Activated T-helper 2 cell treated with anti-CD3 and anti-CD28 coated beads, Interferon-gamma antibody, Interleukin-2, Interleukin-4, amounts not matched to agents 10 μg/mL and 5 μg/mL and 100 μg/mL, durations not matched to agents 14 hours and 24 hours and 36 hours (primary cell): ENCODE measurements around the gene SRP72. TPM values are rescaled to one million over a fixed set of nuclear protein-coding genes. Genes with fewer than 3 reads are reported as not detected.

ENCODE experiments used
- DNase-seq: peaks from one replicate; pipeline ENCODE4 v3.0.0; 2021; ENCODE audit warnings: low spot score
- H3K27ac Mint-ChIP-seq: one replicate; pipeline ENCODE4 v1.8.0; 2021; ENCODE audit warnings: mixed read lengths
- H3K27me3 Mint-ChIP-seq: one replicate; pipeline ENCODE4 v1.8.0; 2021; ENCODE audit warnings: low read depth, mixed read lengths
- H3K36me3 Mint-ChIP-seq: one replicate; pipeline ENCODE4 v1.8.0; 2021; ENCODE audit warnings: low read depth, mixed read lengths
- H3K4me1 Mint-ChIP-seq: one replicate; pipeline ENCODE4 v1.8.0; 2021; ENCODE audit warnings: low read depth, mixed read lengths
- H3K4me3 Mint-ChIP-seq: one replicate; pipeline ENCODE4 v1.8.0; 2021; ENCODE audit warnings: low read depth, mild to moderate bottlenecking, moderate library complexity, mixed read lengths
- H3K9me3 Mint-ChIP-seq: one replicate; pipeline ENCODE4 v1.8.0; 2021; ENCODE audit warnings: mixed read lengths
- intact Hi-C: fragments of 100-400 bp; cut with micrococcal nuclease; formaldehyde crosslinking; loops from one replicate; pipeline ENCODE4 v1.15.1; 2023
- total RNA-seq: library from RNA; stranded (reverse); gene quantifications from 2 replicates; pipeline ENCODE4 v1.2.3, GENCODE V29; 2022

Gene SRP72
- total RNA-seq, 1 donor from 2014 or later: 187 TPM

DNA sequence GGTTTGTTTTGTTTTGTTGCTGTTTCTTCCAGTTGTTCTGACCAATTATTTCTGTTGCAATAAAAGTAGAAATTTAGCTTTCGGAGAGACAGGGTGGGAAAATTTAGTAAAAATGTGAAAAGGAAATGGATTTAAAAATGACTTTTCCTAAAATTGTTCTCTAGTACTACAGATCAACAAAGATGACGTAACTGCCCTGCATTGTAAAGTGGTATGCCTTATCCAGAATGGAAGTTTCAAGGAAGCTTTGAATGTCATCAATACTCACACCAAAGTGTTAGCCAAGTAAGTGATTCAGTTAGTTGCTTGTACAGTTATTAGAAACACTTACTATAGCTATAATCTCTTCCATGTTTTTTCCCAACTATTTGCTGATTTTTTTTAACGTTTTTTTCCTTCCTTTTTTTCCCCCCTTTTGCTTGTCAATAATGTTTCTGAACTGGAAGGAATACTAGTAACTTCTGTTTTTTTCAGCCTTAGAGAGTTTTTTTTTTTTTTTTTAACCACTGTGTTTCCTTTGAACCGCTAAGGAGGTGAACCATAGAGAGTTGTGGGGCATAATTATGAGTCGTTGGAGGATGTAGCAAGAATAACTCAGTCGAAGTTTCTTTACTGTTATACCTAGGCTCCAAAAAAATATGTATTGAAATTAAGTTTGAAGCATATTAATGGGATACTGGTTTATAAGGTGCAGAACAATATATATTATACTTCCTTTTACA lies 2.2 kb downstream of the SRP72 start:
- Mint-ChIP-seq H3K27ac (peak overlapping the region; percentile 58), H3K4me3 (peak overlapping the region; percentile 71)

DNA sequence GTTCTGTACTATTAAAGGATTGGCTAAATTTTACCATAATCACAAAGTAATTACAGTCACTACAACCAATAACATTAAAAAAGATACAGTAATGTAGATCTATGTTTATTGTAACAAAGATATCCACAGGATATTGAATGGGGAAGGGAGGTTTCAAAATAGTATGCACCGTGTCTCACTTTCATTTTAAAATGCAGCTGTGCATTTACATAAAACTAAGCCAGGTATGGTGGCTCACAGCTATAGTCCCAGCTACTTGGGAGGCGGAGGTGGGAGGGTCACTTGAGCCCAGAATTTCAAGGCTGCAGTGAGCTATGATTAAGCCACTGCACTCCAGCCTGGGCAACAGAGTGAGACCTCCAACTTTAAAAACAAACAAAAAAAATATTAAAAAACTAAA lies 8.5 kb downstream of the SRP72 start:
- peaks cover 77% of the 10 kb centered on the region for H3K36me3 Mint-ChIP-seq
- H3K4me3 Mint-ChIP-seq: no peak overlapping the region

More for the DNA sequence above, 2.2 kb downstream of the SRP72 start:
- Mint-ChIP-seq H3K36me3 (peaks cover 63% of the 10 kb centered on the region), H3K4me1 (peaks cover 34% of the 10 kb centered on the region), H3K9me3 (no peaks in the 10 kb centered on the region), H3K27me3 (no peaks in the 10 kb centered on the region)
- intact Hi-C loops: loop anchor here (5.0 to 10.0 kb wide), 2 partner anchors 185 to 353 kb away; partner anchors contain the start of gene SPINK2
- no peak for DNase-seq

DNA sequence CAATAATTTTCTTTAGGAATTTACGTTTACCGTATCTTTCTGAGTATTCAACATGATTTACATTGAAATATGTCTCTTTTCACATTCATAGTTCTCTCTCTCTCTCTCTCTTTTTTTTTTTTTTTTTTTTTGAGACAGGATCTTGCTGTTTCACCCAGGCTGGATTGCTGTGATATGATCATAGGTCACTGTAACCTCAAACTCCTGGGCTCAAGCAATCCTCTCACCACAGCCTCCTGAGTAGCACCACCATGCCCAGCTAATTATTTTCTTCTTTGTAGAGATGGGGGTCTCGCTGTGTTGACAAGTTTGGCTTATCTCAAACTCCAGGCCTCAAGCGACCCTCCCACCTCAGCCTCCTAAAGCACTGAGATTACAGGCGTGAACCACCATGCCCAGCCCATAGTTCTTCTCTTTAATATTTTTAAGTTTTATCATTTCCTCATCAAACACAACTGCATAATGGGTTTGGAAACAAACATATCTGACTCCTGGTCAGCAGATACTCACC lies 9.8 kb downstream of the SRP72 start:
- no peaks in the 10 kb centered on the region for H3K9me3 Mint-ChIP-seq
- no peaks in the 10 kb centered on the region for H3K4me1 Mint-ChIP-seq
- no peak overlapping the region for H3K27ac Mint-ChIP-seq
- no peak overlapping the region for H3K4me3 Mint-ChIP-seq
- no peak for DNase-seq
- intact Hi-C loops: no loop called here
- H3K27me3 Mint-ChIP-seq: no peaks in the 10 kb centered on the region
- H3K36me3 Mint-ChIP-seq: peaks cover 68% of the 10 kb centered on the region

More for the DNA sequence above, 8.5 kb downstream of the SRP72 start:
- intact Hi-C loops: no loop called here
- no peaks in the 10 kb centered on the region for H3K4me1 Mint-ChIP-seq
- H3K27me3 Mint-ChIP-seq: no peaks in the 10 kb centered on the region
- no peak for DNase-seq
- H3K27ac Mint-ChIP-seq: no peak overlapping the region
- H3K9me3 Mint-ChIP-seq: no peaks in the 10 kb centered on the region

DNA sequence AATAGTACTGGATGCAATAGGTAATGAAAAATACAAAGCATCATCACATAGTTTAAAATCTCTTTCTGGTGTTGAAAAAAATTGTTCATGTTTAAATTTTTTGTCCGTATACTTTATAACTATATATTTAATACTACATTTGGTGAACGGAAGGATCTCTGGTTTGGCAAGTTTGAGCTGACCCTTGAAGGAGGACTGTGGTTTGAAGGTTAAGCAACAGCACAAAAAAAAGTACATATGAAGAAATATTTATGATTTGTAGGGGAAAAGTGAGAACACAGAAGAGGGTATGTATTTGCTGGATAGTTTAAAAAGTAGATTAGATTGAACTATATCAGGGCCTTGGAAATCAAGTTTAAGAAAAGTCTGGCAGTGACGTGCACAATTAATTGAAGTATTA lies 13.3 kb downstream of the SRP72 start:
- H3K4me3 Mint-ChIP-seq: no peak overlapping the region
- intact Hi-C loops: no loop called here
- no peak for DNase-seq
- H3K9me3 Mint-ChIP-seq: no peaks in the 10 kb centered on the region
- H3K27ac Mint-ChIP-seq: no peak overlapping the region
- peaks cover 67% of the 10 kb centered on the region for H3K36me3 Mint-ChIP-seq
- peaks cover 2% of the 10 kb centered on the region for H3K4me1 Mint-ChIP-seq
- H3K27me3 Mint-ChIP-seq: no peaks in the 10 kb centered on the region

DNA sequence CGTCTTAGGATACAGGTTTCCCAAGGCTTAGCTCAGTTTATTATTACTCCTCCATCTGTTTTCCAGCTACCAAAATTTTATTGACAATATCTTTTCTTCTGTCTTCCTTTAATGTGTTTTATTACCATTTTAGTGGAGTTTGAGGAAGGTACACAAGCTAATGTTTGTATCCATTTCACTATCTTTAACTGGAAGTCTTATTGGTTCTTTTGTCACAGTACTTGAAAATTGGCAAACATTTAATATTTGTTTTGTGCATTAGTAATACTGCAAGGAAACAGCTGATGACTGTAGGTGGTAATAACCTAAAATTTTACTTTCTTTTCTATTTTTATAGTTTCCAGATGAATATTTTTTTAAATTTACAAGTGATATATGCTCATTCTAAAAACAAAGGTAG lies 28.8 kb downstream of the SRP72 start:
- Mint-ChIP-seq H3K4me1 (peaks cover 3% of the 10 kb centered on the region), H3K9me3 (no peaks in the 10 kb centered on the region), H3K4me3 (no peak overlapping the region), H3K36me3 (peaks cover 71% of the 10 kb centered on the region), H3K27me3 (no peaks in the 10 kb centered on the region), H3K27ac (no peak overlapping the region)
- DNase-seq: no peak
- intact Hi-C loops: no loop called here

DNA sequence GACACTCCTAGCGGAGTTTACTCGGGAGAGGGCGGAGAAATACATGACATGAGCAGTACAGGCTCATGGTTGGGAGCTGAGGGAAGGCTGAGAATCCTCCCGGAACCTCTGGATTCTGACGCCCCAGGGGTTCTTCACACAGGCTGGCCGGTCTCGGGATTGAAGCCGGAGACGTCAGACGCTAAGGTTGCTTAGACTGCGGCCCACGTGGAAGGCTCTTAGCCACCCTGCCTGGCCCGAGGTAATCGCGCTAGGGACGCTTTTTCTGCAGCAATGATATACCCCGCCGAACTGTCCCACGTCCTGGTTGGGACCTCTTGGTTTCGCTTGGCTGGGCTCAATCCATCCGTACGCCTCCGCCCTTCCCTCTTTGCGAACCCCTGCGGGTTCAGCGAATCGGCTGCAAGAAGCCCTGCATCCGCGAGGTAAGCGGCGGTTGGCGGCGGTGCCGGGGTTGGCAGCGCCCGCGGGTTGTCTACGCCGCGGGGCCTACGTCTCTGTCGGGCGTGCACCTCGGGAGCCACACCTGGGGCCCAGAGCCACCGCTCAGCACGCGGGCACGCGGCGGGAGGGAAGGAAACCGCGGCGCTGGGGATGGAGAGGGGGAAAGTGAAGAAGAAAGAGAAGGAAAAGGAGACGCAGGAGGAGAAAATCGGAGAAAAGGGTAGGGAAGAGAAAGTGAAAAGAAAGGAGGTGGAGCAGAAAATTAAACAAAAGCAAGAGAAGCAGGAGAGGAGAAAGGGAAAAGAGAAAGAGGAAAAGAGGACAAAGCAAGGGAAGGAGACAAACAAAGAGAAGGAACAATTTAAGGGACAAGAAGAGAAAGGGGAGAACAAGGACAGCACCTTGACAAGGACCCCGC lies 38.1 kb downstream of the SRP72 start, which contains the start of gene ARL9:
Gene ARL9, plus strand, starts transcription at position 523 of the 862 bp plus-strand sequence. Its CDS starts 72 bp downstream, at position 595.
- Mint-ChIP-seq H3K9me3 (no peaks in the 10 kb centered on the region), H3K27me3 (peaks cover 9% of the 10 kb centered on the region)
- DNase-seq: peak; percentile 42

DNA sequence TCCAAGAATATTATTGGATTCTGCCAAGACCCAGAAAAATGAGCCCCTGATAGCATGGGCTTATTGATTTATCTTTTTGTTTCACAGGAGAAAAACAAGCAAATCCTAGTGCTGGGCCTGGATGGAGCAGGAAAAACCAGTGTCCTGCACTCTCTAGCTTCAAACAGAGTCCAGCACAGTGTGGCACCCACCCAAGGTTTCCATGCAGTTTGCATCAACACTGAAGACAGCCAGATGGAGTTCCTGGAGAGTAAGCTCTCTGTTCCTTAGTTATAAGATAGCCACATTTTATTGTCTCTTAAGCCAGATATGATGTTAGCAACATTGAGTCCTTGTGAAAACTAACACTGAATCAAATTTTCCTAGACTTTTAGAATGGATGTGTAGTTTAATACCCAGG lies 43.7 kb downstream of the SRP72 start:
- DNase-seq: no peak
- Mint-ChIP-seq H3K27me3 (peaks cover 20% of the 10 kb centered on the region), H3K4me3 (no peak overlapping the region), H3K4me1 (peaks cover 2% of the 10 kb centered on the region), H3K36me3 (no peaks in the 10 kb centered on the region), H3K9me3 (no peaks in the 10 kb centered on the region), H3K27ac (no peak overlapping the region)
- intact Hi-C loops: no loop called here

More for the DNA sequence above, 38.1 kb downstream of the SRP72 start, which contains the start of gene ARL9:
- Mint-ChIP-seq H3K27ac (no peak within 1 kb of the TSS), H3K4me3 (peak within 1 kb of the TSS; percentile 82), H3K4me1 (peaks cover 19% of the 10 kb centered on the region), H3K36me3 (peaks cover 18% of the 10 kb centered on the region)
- intact Hi-C loops: no loop called here

DNA sequence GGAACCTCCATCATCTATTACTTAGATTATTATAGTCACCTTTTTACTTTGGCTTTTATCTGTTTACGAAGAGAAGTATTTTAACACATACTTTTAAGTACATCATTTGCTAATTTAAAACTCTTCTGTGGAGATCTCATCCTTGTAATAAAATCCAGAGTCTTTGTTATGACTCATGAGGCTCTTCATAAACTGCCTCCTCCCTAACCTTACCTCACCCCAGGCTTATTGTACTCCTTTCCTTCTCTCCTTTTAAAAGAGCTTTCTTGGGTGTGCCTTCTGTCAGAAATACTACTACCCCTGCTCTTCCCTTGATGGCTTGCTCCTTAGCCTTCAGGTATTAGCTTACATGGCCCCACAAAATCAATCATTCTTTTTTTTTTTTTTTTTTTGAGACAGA lies 44.7 kb downstream of the SRP72 start:
- Mint-ChIP-seq H3K27me3 (peaks cover 18% of the 10 kb centered on the region), H3K36me3 (no peaks in the 10 kb centered on the region), H3K4me1 (no peaks in the 10 kb centered on the region), H3K4me3 (no peak overlapping the region), H3K9me3 (no peaks in the 10 kb centered on the region), H3K27ac (no peak overlapping the region)
- intact Hi-C loops: no loop called here
- no peak for DNase-seq

DNA sequence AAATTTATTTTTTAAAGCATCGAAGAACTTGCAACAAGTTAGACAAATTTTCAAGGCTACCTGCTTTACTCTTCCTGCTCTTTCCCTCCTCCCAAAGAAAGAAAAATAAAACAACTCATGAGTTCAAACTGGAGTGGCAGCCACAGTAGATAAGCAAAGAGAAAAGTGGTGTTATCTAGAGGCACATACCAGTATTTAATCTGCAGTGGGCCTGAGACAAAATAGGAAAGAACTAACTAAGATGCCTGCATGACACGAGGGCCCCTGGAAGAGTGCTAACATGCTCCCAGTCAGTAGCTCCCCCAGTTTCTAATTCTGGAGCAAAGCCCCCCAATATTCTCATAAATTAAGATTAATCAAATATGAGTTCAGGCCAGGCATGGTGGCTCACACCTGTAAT lies 46.1 kb downstream of the SRP72 start:
- DNase-seq: no peak
- no peak overlapping the region for H3K4me3 Mint-ChIP-seq
- H3K36me3 Mint-ChIP-seq: no peaks in the 10 kb centered on the region
- peaks cover 18% of the 10 kb centered on the region for H3K27me3 Mint-ChIP-seq
- H3K9me3 Mint-ChIP-seq: no peaks in the 10 kb centered on the region
- intact Hi-C loops: no loop called here
- no peak overlapping the region for H3K27ac Mint-ChIP-seq
- H3K4me1 Mint-ChIP-seq: no peaks in the 10 kb centered on the region

DNA sequence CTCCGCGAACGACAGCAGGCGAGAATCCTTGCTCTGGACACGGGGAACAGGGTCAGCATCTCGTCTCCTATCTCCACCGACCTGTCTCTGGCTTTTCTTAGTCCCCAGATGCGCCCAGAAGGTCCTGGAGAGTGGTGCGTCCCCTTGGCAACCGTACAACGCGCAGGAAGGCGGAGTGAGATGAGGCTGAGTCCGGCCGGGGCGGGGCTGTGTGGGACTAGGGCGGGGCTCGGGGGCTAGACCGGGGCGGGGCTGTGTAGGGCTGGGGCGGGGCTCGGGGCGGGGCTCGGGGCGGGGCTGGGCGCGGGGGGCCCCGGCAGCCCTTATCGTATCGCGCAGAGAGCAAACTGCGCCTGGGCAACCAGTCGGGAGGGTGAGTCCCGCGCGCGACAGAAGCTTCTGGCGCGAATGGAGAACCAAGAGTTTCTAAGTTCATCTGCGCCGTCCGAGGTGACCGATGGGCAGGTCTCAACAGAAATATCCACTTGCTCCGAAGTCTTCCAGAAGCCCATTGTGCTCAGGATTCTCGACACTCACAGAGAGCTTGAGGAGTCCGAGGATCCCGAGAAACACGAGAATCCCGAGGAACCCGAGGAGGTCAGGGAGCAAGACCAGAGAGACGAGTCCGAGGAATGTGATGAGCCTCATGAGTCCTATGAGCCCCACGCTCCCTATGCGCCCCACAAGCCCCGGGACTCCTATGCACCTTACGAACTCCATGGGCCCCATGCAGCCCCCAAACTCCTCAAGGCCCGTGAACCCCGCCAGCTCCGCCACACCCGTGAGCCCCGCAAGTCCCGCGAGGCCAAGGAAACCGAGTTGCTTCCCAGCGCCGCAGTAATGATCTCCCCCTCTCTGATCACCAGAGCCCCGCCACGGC lies 63.1 kb downstream of the SRP72 start:
- no peak overlapping the region for H3K4me3 Mint-ChIP-seq
- H3K27me3 Mint-ChIP-seq: peaks cover 32% of the 10 kb centered on the region
- peak; percentile 64 for DNase-seq
- H3K36me3 Mint-ChIP-seq: no peaks in the 10 kb centered on the region
- no peaks in the 10 kb centered on the region for H3K4me1 Mint-ChIP-seq
- intact Hi-C loops: loop anchor here (1.0 kb wide), 1 partner anchor 95 kb away; the partner anchor contains the start of gene PPAT
- H3K9me3 Mint-ChIP-seq: no peaks in the 10 kb centered on the region
- no peak overlapping the region for H3K27ac Mint-ChIP-seq

DNA sequence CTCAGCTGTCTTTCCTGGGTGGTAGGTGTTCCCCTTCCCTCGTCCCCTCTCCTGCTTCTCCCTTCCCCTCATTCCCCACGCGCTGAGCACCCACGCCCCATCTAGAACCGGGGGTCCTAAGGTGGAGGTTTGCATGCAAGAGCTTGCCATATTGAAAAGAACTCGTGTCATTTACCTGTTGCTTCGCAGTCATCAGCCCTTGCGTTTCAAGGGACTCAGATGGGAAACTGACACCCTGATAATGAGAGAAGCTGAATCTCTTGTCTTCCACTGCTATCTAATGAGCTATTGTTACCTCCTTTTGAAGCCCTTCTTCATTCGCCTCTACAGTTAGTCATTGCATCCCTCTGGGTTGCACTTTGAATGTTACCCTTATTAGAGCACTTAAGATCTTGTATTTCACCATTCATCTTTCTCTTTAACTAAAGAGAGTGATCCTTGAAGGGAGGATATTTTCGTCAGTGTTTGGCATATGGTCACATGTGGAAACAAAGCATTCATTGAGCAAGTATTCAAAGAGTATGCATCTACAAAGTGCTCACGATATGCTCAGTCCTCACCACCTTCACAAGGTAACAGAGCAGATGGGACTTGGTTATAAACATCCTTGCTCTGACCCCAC lies 63.8 kb downstream of the SRP72 start:
- Mint-ChIP-seq H3K27ac (no peak overlapping the region), H3K4me1 (no peaks in the 10 kb centered on the region), H3K36me3 (no peaks in the 10 kb centered on the region), H3K4me3 (no peak overlapping the region), H3K27me3 (peaks cover 24% of the 10 kb centered on the region), H3K9me3 (no peaks in the 10 kb centered on the region)
- intact Hi-C loops: no loop called here
- no peak for DNase-seq

DNA sequence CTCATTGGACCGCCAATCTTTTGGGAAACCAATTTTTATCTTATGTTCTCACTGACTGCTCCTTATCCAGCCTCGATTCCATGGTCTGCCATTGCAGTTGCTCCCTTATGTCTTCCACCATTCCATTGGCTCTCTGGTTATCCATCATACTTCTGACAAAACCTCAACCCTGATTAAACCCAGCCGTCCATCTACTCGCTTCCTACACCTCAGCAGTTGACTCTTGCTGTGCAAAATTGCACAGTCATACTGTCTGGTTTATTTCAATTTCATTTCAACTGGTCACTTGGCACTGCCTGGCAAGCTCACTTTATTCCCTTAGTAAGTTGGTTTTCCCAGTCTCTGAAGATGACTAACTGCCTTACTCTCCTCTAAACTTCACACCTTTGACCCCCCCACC lies 64.4 kb downstream of the SRP72 start:
- no peak for DNase-seq
- no peak overlapping the region for H3K4me3 Mint-ChIP-seq
- H3K4me1 Mint-ChIP-seq: no peaks in the 10 kb centered on the region
- peaks cover 20% of the 10 kb centered on the region for H3K27me3 Mint-ChIP-seq
- no peak overlapping the region for H3K27ac Mint-ChIP-seq
- H3K9me3 Mint-ChIP-seq: no peaks in the 10 kb centered on the region
- H3K36me3 Mint-ChIP-seq: no peaks in the 10 kb centered on the region
- intact Hi-C loops: no loop called here
